Parathyroid adenoma (tissue), 2 donors: ENCODE measurements around the gene PDIA6.
A peak's percentile ranks its signal among the peaks of the same experiment; 100 is the strongest.
"Not testable (repeated sequence)": the region's sequence is repeated elsewhere in the genome, so short reads cannot be mapped to it uniquely, and the experiment has no call there.

Source experiments
- H2AFZ ChIP-seq: fragments of 300-600 bp; sonication (generic); one replicate; pipeline ENCODE4 v1.7.0; 2017; ENCODE audit warnings: antibody characterized with exemption, mild to moderate bottlenecking
- H3K27ac ChIP-seq: fragments of 300-600 bp; sonication (generic); one replicate; pipeline ENCODE4 v1.7.0; 2017
- H3K27me3 ChIP-seq: fragments of 300-600 bp; sonication (generic); one replicate; pipeline ENCODE4 v1.7.0; 2017; ENCODE audit warnings: low read length; ENCODE audit not compliant: control insufficient read depth, insufficient read depth
- H3K36me3 ChIP-seq: fragments of 300-600 bp; sonication (generic); one replicate; pipeline ENCODE4 v1.7.0; 2017; ENCODE audit warnings: low read length; ENCODE audit not compliant: control insufficient read depth, insufficient read depth
- H3K4me1 ChIP-seq: fragments of 300-600 bp; sonication (generic); one replicate; pipeline ENCODE4 v1.7.0; 2017; ENCODE audit warnings: control low read depth
- H3K4me2 ChIP-seq: fragments of 300-600 bp; sonication (generic); one replicate; pipeline ENCODE4 v1.7.0; 2017; ENCODE audit warnings: low read length
- H3K4me3 ChIP-seq: fragments of 300-600 bp; sonication (generic); one replicate; pipeline ENCODE4 v1.7.0; 2017; ENCODE audit warnings: low read depth, low read length
- H3K79me2 ChIP-seq: fragments of 300-600 bp; sonication (generic); one replicate; pipeline ENCODE4 v1.7.0; 2017; ENCODE audit warnings: control low read depth
- H3K9ac ChIP-seq: fragments of 300-600 bp; sonication (generic); one replicate; pipeline ENCODE4 v1.7.0; 2017; ENCODE audit warnings: mild to moderate bottlenecking
- H3K9me3 ChIP-seq: fragments of 300-600 bp; sonication (generic); one replicate; pipeline ENCODE4 v1.7.0; 2017; ENCODE audit warnings: low read length; ENCODE audit not compliant: control insufficient read depth
- CTCF ChIP-seq: fragments of 300-600 bp; sonication (generic); IDR thresholded peaks from one replicate; pipeline ENCODE4 v1.7.0; 2017; ENCODE audit warnings: antibody characterized with exemption, mild to moderate bottlenecking
- donor health status: primary hyperparathyroidism.

PDIA6 gene

GRCh38 chr2:10814142-10814541 lies 1.6 kb upstream of the PDIA6 start:
- no peak overlapping the region for H3K4me3 ChIP-seq
- H3K27ac ChIP-seq: no peak overlapping the region
- no peak overlapping the region for H3K4me2 ChIP-seq
- peaks cover 12% of the 10 kb centered on the region for H3K79me2 ChIP-seq
- H2AFZ ChIP-seq: no peak overlapping the region
- H3K9me3 ChIP-seq: no peaks in the 10 kb centered on the region
- H3K4me1 ChIP-seq: peaks cover 6% of the 10 kb centered on the region
- H3K9ac ChIP-seq: no peak overlapping the region
- peaks cover 2% of the 10 kb centered on the region for H3K36me3 ChIP-seq
- no peaks in the 10 kb centered on the region for H3K27me3 ChIP-seq
- TF ChIP-seq CTCF: no peak

GRCh38 chr2:10813163-10814138 lies 866 bp upstream of the PDIA6 start:
- H3K36me3 ChIP-seq, H3K9me3 ChIP-seq, H3K4me1 ChIP-seq, H3K9ac ChIP-seq, H3K27me3 ChIP-seq: not testable (repeated sequence)
- Histone ChIP-seq H2AFZ (peak overlapping the region; percentile 90), H3K4me2 (peak overlapping the region; percentile 91), H3K27ac (peak overlapping the region; percentile 8), H3K4me3 (peak overlapping the region; percentile 67), H3K79me2 (peaks cover 14% of the 10 kb centered on the region)

GRCh38 chr2:10811517-10811916 lies 1.1 kb downstream of the PDIA6 start:
- Histone ChIP-seq H3K9ac (no peak overlapping the region), H3K4me1 (peaks cover 8% of the 10 kb centered on the region), H3K4me3 (peak overlapping the region; percentile 70), H3K36me3 (peaks cover 2% of the 10 kb centered on the region), H3K79me2 (peaks cover 20% of the 10 kb centered on the region), H3K27ac (no peak overlapping the region), H3K27me3 (no peaks in the 10 kb centered on the region), H3K9me3 (no peaks in the 10 kb centered on the region), H3K4me2 (peak overlapping the region; percentile 50), H2AFZ (peak overlapping the region; percentile 82)
- TF ChIP-seq CTCF: no peak

GRCh38 chr2:10810202-10811161 lies 2.1 kb downstream of the PDIA6 start:
- peaks cover 2% of the 10 kb centered on the region for H3K36me3 ChIP-seq
- no peaks in the 10 kb centered on the region for H3K9me3 ChIP-seq
- no peak for TF ChIP-seq CTCF
- no peaks in the 10 kb centered on the region for H3K27me3 ChIP-seq
- peak overlapping the region; percentile 47 for H3K4me2 ChIP-seq
- H2AFZ ChIP-seq: no peak overlapping the region
- H3K27ac ChIP-seq: peak overlapping the region; percentile 1
- peak overlapping the region; percentile 14 for H3K4me3 ChIP-seq
- peaks cover 8% of the 10 kb centered on the region for H3K4me1 ChIP-seq
- peaks cover 25% of the 10 kb centered on the region for H3K79me2 ChIP-seq
- no peak overlapping the region for H3K9ac ChIP-seq

GRCh38 chr2:10806543-10806942 lies 6.0 kb downstream of the PDIA6 start:
- H3K27me3 ChIP-seq: no peaks in the 10 kb centered on the region
- peaks cover 28% of the 10 kb centered on the region for H3K79me2 ChIP-seq
- H3K4me1 ChIP-seq: peaks cover 8% of the 10 kb centered on the region
- H3K9ac ChIP-seq: no peak overlapping the region
- no peak overlapping the region for H3K27ac ChIP-seq
- H3K9me3 ChIP-seq: no peaks in the 10 kb centered on the region
- H3K4me2 ChIP-seq: no peak overlapping the region
- peaks cover 2% of the 10 kb centered on the region for H3K36me3 ChIP-seq
- H2AFZ ChIP-seq: no peak overlapping the region
- no peak for TF ChIP-seq CTCF
- H3K4me3 ChIP-seq: no peak overlapping the region

GRCh38 chr2:10805990-10806389 lies 6.6 kb downstream of the PDIA6 start:
- H3K4me3 ChIP-seq, H3K4me2 ChIP-seq, H3K27ac ChIP-seq, H2AFZ ChIP-seq, H3K9me3 ChIP-seq, H3K36me3 ChIP-seq, H3K27me3 ChIP-seq, H3K4me1 ChIP-seq, H3K9ac ChIP-seq: not testable (repeated sequence)
- peaks cover 24% of the 10 kb centered on the region for H3K79me2 ChIP-seq
